ENCODE measurements around the gene GIT2. TPM values are rescaled to one million over a fixed set of nuclear protein-coding genes. Genes with fewer than 3 reads are reported as not detected.

GIT2 gene
- total and polyA plus RNA-seq, 2 of the 13 experiments (the other 11 are each of a cell fraction or from before 2014, with no cell fraction given): 18.4 to 19.8 TPM

- no peak for TF ChIP-seq IRX3 (CRISPR knock-in tag; IDR thresholded peaks at IDR 0.05; ENCODE audit: borderline replicate concordance, low read depth)
- TF ChIP-seq ZNF674 (CRISPR knock-in tag; IDR thresholded peaks at IDR 0.05; ENCODE audit: low read depth): no peak
- TF ChIP-seq ZNF549 (CRISPR knock-in tag; IDR thresholded peaks at IDR 0.05): no peak
- no peak for TF ChIP-seq FOXK1 (CRISPR knock-in tag; IDR thresholded peaks at IDR 0.05; ENCODE audit: borderline replicate concordance, low read depth)
- TF ChIP-seq SP5 (CRISPR knock-in tag; IDR thresholded peaks at IDR 0.05; ENCODE audit: borderline replicate concordance, low read depth): peak; percentile 79
- TF ChIP-seq NCOA1 (CRISPR knock-in tag; IDR thresholded peaks at IDR 0.05): no peak
- TF ChIP-seq ZBTB38 (CRISPR knock-in tag; IDR thresholded peaks at IDR 0.05): peak; percentile 66; the same call in 1 of the 2 replicates
- TF ChIP-seq HNRNPH1 (optimal IDR thresholded peaks at IDR 0.05; ENCODE audit: low read depth, low read length): no peak
- TF ChIP-seq GLI4 (CRISPR knock-in tag; IDR thresholded peaks at IDR 0.05; ENCODE audit: borderline replicate concordance): no peak
- no peak for TF ChIP-seq GATAD1 (CRISPR knock-in tag; IDR thresholded peaks at IDR 0.05)
- TF ChIP-seq PAF1 (CRISPR knock-in tag; IDR thresholded peaks at IDR 0.05): no peak
- TF ChIP-seq RBM39 (IDR thresholded peaks at IDR 0.05; ENCODE audit: low read depth, low read length, poor library complexity, severe bottlenecking): no peak
- 0 out of 2 replicates have a peak, but pooled peaks have one; percentile 39 for TF ChIP-seq MTA1 (CRISPR knock-in tag; IDR thresholded peaks at IDR 0.05; ENCODE audit: borderline replicate concordance)
- 0 out of 2 replicates have a peak, but pooled peaks have one; percentile 36 for TF ChIP-seq THAP9 (CRISPR knock-in tag; IDR thresholded peaks at IDR 0.05; ENCODE audit: borderline replicate concordance)
- TF ChIP-seq ISL2 (CRISPR knock-in tag; IDR thresholded peaks at IDR 0.05): no peak
- TF ChIP-seq MEIS1 (CRISPR knock-in tag; IDR thresholded peaks at IDR 0.05; ENCODE audit: borderline replicate concordance): no peak
- no peak for TF ChIP-seq ZNF703 (CRISPR knock-in tag; IDR thresholded peaks at IDR 0.05; ENCODE audit: borderline replicate concordance)
- TF ChIP-seq ZNF788 (CRISPR knock-in tag; IDR thresholded peaks at IDR 0.05; ENCODE audit: borderline replicate concordance): no peak
- no peak for TF ChIP-seq HHEX (CRISPR knock-in tag; IDR thresholded peaks at IDR 0.05)
- no peak for TF ChIP-seq PRDM4 (CRISPR knock-in tag; IDR thresholded peaks at IDR 0.05; ENCODE audit: borderline replicate concordance)
- TF ChIP-seq JUND (CRISPR knock-in tag; IDR thresholded peaks at IDR 0.05): no peak
- no peak for TF ChIP-seq ZSCAN31 (CRISPR knock-in tag; IDR thresholded peaks at IDR 0.05; ENCODE audit: low read depth)
- TF ChIP-seq ZNF451 (CRISPR knock-in tag; IDR thresholded peaks at IDR 0.05): no peak
- TF ChIP-seq HNRNPK (IDR thresholded peaks at IDR 0.05; ENCODE audit: low read depth, low read length, poor library complexity, severe bottlenecking): no peak
- TF ChIP-seq ZNF740 (CRISPR knock-in tag; IDR thresholded peaks at IDR 0.05): no peak
These were observed 14.9 kb upstream of the GIT2 start (continued) for GRCh38 chr12:110010853-110011723.

Data from HepG2 (cell line).